HepG2 (cell line): Measurements from ENCODE around the gene RAD9A. TPM values are rescaled to one million over a fixed set of nuclear protein-coding genes. Genes with fewer than 3 reads are reported as not detected.

Experiments
- ATF4 ChIP-seq, 2 experiments: fragments of 450-650 bp in 1 of 2; sonication (generic) in 1 of 2; formaldehyde crosslinking; IDR thresholded peaks; 2 replicates each; pipeline versions ENCODE4 v1.5.0 to v1.8.0; 2020 to 2022; ENCODE audit warnings: mild to moderate bottlenecking in 1 of 2, missing genetic modification reagents in 1 of 2
- HMGXB3 ChIP-seq: sonication (generic); formaldehyde crosslinking; IDR thresholded peaks from 2 replicates; pipeline ENCODE4 v1.4.0; 2020; ENCODE audit warnings: missing genetic modification reagents, borderline replicate concordance
- KDM5A ChIP-seq: fragments of 200-600 bp; sonication (generic); IDR thresholded peaks from 2 replicates; pipeline ENCODE4 v1.7.0; 2018; ENCODE audit warnings: antibody characterized with exemption, mild to moderate bottlenecking, low read length, borderline replicate concordance
- NFRKB ChIP-seq: fragments of 450-650 bp; IDR thresholded peaks from 2 replicates; pipeline ENCODE4 v1.6.1; 2017
- NFYB ChIP-seq: sonication (generic); formaldehyde crosslinking; IDR thresholded peaks from 2 replicates; pipeline ENCODE4 v1.4.0; 2020; ENCODE audit warnings: missing genetic modification reagents
- PHF5A ChIP-seq: IDR thresholded peaks from one replicate; pipeline ENCODE4 v1.6.1; 2018; ENCODE audit warnings: low read depth, missing genetic modification reagents; ENCODE audit not compliant: unreplicated experiment
- RFXAP ChIP-seq: sonication (generic); formaldehyde crosslinking; IDR thresholded peaks from 2 replicates; pipeline ENCODE4 v1.4.0; 2020; ENCODE audit warnings: missing genetic modification reagents, borderline replicate concordance
- SP2 ChIP-seq: sonication (generic); formaldehyde crosslinking; IDR thresholded peaks from 2 replicates; pipeline ENCODE4 v1.5.1; 2020; ENCODE audit warnings: mild to moderate bottlenecking, missing genetic modification reagents
- SRY ChIP-seq: sonication (generic); formaldehyde crosslinking; IDR thresholded peaks from 2 replicates; pipeline ENCODE4 v1.8.0; 2022; ENCODE audit warnings: mild to moderate bottlenecking, missing genetic modification reagents
- ZC3H4 ChIP-seq: sonication (generic); formaldehyde crosslinking; IDR thresholded peaks from 2 replicates; pipeline ENCODE4 v1.4.0; 2020; ENCODE audit warnings: missing genetic modification reagents, borderline replicate concordance
- ZNF337 ChIP-seq: sonication (generic); formaldehyde crosslinking; IDR thresholded peaks from 2 replicates; pipeline ENCODE4 v1.5.1; 2020; ENCODE audit warnings: missing genetic modification reagents, low read depth, mild to moderate bottlenecking, borderline replicate concordance
- ZNF414 ChIP-seq: sonication (generic); formaldehyde crosslinking; IDR thresholded peaks from 2 replicates; pipeline ENCODE4 v1.5.0; 2020; ENCODE audit warnings: missing genetic modification reagents
- ZNF777 ChIP-seq: sonication (generic); formaldehyde crosslinking; IDR thresholded peaks from 2 replicates; pipeline ENCODE4 v1.4.0; 2020; ENCODE audit warnings: missing genetic modification reagents
- ZNF788 ChIP-seq: sonication (generic); formaldehyde crosslinking; IDR thresholded peaks from 2 replicates; pipeline ENCODE4 v1.5.0; 2020; ENCODE audit warnings: mild to moderate bottlenecking, missing genetic modification reagents, borderline replicate concordance
- polyA plus RNA-seq, 8 experiments: library from polyadenylated mRNA; depleted of rRNA in 3 of 8; stranded (reverse) in 7 of 8; unstranded in 1 of 8; fragments of >200 nt; fragmentation: Illumina TruSeq in 4 of 8; extraction: Trizol in 4 of 8; gene quantifications; 2 replicates each; pipeline versions ENCODE4 v1.2.1 to v1.2.3, GENCODE V29; 2011 to 2016; ENCODE audit warnings: low read depth in 4 of 8, missing spikeins in 1 of 8, mixed read lengths in 1 of 8; ENCODE audit not compliant: insufficient read depth in 1 of 8
- total RNA-seq, 5 experiments: library from RNA; depleted of rRNA; stranded (reverse); fragments of >200 nt; fragmentation: Illumina TruSeq; extraction: Trizol; gene quantifications; 2 replicates each; pipeline ENCODE4 v1.2.3, GENCODE V29; 2016; ENCODE audit warnings: low read depth in 1 of 5
- TF ChIP-seq, protein P1 (sequence below), 2 experiments: sonication (generic) in 1 of 2; formaldehyde crosslinking in 1 of 2; IDR thresholded peaks; 2 replicates each; pipeline versions ENCODE4 v1.6.1 to v1.9.0; 2014 to 2022; ENCODE audit warnings: antibody characterized with exemption in 1 of 2, borderline replicate concordance in 1 of 2, inconsistent platforms in 1 of 2, low read depth in 1 of 2, missing genetic modification reagents in 1 of 2

The RAD9A gene
- total and polyA plus RNA-seq, 2 of the 13 experiments (the other 11 are each of a cell fraction or from before 2014, with no cell fraction given), result 10.1 to 15.7 TPM

DNA sequence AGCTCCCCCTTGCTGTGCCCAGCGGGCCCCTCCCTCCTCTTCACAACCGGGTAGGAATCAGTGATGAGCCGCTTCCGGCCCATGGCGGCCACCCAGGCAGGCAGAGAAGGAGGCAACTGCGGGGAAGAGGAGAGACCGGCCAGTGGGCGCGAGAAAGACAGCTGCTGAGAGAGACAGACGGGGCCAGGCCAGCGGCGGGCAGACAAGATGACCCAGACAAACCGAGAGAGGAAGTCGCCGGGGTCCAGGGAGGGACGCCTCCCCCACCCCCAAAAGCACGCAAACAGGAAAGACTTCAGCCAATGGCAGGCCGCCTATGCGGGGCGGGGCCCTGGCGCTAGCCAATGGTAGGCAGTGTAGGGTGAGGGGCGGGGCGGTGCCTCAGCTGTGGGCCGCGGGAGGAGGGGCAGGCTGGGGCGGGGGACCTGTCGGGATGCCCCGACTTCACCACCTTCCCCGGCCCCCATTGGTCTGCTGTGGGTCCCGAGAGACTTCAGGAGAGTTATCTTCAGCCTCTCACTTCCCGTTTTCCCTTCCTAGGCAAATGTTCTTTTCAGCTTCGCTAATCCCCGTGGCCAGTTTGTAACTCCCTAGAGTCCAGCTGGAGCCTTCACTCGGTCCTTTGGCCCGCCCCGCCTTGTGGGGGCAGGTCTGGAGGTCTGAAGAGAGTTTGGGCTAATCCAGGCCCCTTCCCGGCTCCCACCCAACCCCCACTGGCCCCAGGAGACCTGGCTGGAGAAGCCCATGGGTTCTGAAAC is 38.3 kb upstream of the RAD9A start, which contains the start of gene POLD4 (continued):
- no peak for TF ChIP-seq ZC3H4 (CRISPR knock-in tag)
- TF ChIP-seq KDM5A, result peak; percentile 80; the same call in 1 of the 2 replicates
- TF ChIP-seq HMGXB3 (CRISPR knock-in tag), result peak; percentile 67
- no peak for TF ChIP-seq NFRKB
- no peak for TF ChIP-seq PHF5A (CRISPR knock-in tag)
- TF ChIP-seq NFYB (CRISPR knock-in tag), result peak; percentile 82
- TF ChIP-seq, protein P1, sequence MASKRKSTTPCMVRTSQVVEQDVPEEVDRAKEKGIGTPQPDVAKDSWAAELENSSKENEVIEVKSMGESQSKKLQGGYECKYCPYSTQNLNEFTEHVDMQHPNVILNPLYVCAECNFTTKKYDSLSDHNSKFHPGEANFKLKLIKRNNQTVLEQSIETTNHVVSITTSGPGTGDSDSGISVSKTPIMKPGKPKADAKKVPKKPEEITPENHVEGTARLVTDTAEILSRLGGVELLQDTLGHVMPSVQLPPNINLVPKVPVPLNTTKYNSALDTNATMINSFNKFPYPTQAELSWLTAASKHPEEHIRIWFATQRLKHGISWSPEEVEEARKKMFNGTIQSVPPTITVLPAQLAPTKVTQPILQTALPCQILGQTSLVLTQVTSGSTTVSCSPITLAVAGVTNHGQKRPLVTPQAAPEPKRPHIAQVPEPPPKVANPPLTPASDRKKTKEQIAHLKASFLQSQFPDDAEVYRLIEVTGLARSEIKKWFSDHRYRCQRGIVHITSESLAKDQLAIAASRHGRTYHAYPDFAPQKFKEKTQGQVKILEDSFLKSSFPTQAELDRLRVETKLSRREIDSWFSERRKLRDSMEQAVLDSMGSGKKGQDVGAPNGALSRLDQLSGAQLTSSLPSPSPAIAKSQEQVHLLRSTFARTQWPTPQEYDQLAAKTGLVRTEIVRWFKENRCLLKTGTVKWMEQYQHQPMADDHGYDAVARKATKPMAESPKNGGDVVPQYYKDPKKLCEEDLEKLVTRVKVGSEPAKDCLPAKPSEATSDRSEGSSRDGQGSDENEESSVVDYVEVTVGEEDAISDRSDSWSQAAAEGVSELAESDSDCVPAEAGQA (IDR thresholded peaks at IDR 0.05; ENCODE audit: low read depth), result no peak
- TF ChIP-seq, protein P1 (CRISPR knock-in tag; IDR thresholded peaks at IDR 0.05; ENCODE audit: borderline replicate concordance), result no peak
- TF ChIP-seq SP2 (CRISPR knock-in tag), result peak; percentile 85
- TF ChIP-seq ZNF777, result 0 out of 2 replicates have a peak, but pooled peaks have one; percentile 49
- TF ChIP-seq RFXAP (CRISPR knock-in tag), result peak; percentile 69; the same call in 1 of the 2 replicates
- TF ChIP-seq ZNF788 (CRISPR knock-in tag), result peak; percentile 24; the same call in 1 of the 2 replicates
- peak; percentile 75; the same call in 1 of the 2 replicates for TF ChIP-seq ZNF414 (CRISPR knock-in tag)
- no peak for TF ChIP-seq ATF4 (CRISPR knock-in tag; IDR thresholded peaks at IDR 0.05)
- no peak for TF ChIP-seq ZNF337 (CRISPR knock-in tag)
- TF ChIP-seq SRY (CRISPR knock-in tag), result peak; percentile 84; the same call in 1 of the 2 replicates
